ENCODE results near the gene EDNRA. TPM values are rescaled to one million over a fixed set of nuclear protein-coding genes. Genes with fewer than 3 reads are reported as not detected.

The EDNRA gene
- total and polyA plus RNA-seq, 2 of the 4 experiments (the other 2 are of a cell fraction): 3.8 to 6.5 TPM

- peaks cover 14 to 71% of the 10 kb centered on the region in 2 experiments; a peak in 3 of 4 replicates for H3K79me1 ChIP-seq (ENCODE audit: low read depth in 1 of 2, low read length in 2 of 2)
- no peak overlapping the region for H4K91ac ChIP-seq (ENCODE audit: insufficient read depth, low read depth, low read length)
- H2BK5ac ChIP-seq (ENCODE audit: low read depth, low read length, poor library complexity, severe bottlenecking): peak overlapping the region; percentile 3
- DNase-seq (peak; percentile 69), ATAC-seq (ENCODE audit: low read depth) (peak; percentile 52)
- H4K8ac ChIP-seq (ENCODE audit: low read depth in 2 of 2, low read length in 2 of 2): no peak overlapping the region
- intact Hi-C loops (cut with micrococcal nuclease) (no loop called here), dilution Hi-C loops (cut with HindIII; ENCODE audit: low sequenced_read_pairs, unreplicated experiment) (no loop called here), in situ Hi-C loops (cut with MboI; ENCODE audit: low sequenced_read_pairs) (no loop called here)
- H3K27me3 ChIP-seq (ENCODE audit: control insufficient read depth, insufficient read depth, low read length): no peaks in the 10 kb centered on the region
- peaks cover 9% of the 10 kb centered on the region for H3K4me1 ChIP-seq (ENCODE audit: control insufficient read depth, insufficient read depth, low read length)
- WGBS, 2 experiments (ENCODE audit: extremely low coverage in 2 of 2, insufficient read length in 1 of 2): no CpG with 5 or more reads among the region's 1 CpG
- no peak overlapping the region for H2AK5ac ChIP-seq (ENCODE audit: low read depth, low read length)
- H3K9me3 ChIP-seq (ENCODE audit: control insufficient read depth, insufficient read depth, low read length): no peaks in the 10 kb centered on the region
- peak overlapping the region; percentile 44; the same call in 1 of the 2 replicates for H2BK20ac ChIP-seq (ENCODE audit: low read depth, low read length)
- TF ChIP-seq MXI1 (IDR thresholded peaks at IDR 0.05; ENCODE audit: borderline replicate concordance, low read depth, low read length) (no peak), ELK1 (IDR thresholded peaks at IDR 0.05; ENCODE audit: borderline replicate concordance, low read depth, low read length) (no peak), CTCF (conservative IDR thresholded peaks at IDR 0.05; ENCODE audit: low read depth, low read length) (no peak), SMC3 (IDR thresholded peaks at IDR 0.05; ENCODE audit: low read depth, low read length) (no peak), MAFK (IDR thresholded peaks at IDR 0.05; ENCODE audit: low read depth, low read length) (no peak), CEBPB (IDR thresholded peaks at IDR 0.05; ENCODE audit: low read depth, low read length) (no peak), RCOR1 (IDR thresholded peaks at IDR 0.05; ENCODE audit: insufficient replicate concordance, low read length) (no peak), RAD21 (IDR thresholded peaks at IDR 0.05; ENCODE audit: low read length) (no peak), POLR2A (IDR thresholded peaks at IDR 0.05; ENCODE audit: low read depth, low read length) (no peak), FOS (IDR thresholded peaks at IDR 0.05; ENCODE audit: low read depth, low read length) (no peak), CHD1 (IDR thresholded peaks at IDR 0.05; ENCODE audit: low read depth, low read length) (no peak), NFE2L2 (IDR thresholded peaks at IDR 0.05; ENCODE audit: low read depth, low read length) (no peak), RFX5 (IDR thresholded peaks at IDR 0.05; ENCODE audit: low read depth, low read length) (no peak), BHLHE40 (IDR thresholded peaks at IDR 0.05; ENCODE audit: low read depth, low read length) (no peak), MAZ (IDR thresholded peaks at IDR 0.05; ENCODE audit: borderline replicate concordance, low read depth, low read length) (no peak), USF2 (IDR thresholded peaks at IDR 0.05; ENCODE audit: low read depth, low read length) (no peak)
- no peak overlapping the region for H3K27ac ChIP-seq (ENCODE audit: insufficient read depth, low read length)
- H4K20me1 ChIP-seq (ENCODE audit: insufficient read depth, low read length): peaks cover 2% of the 10 kb centered on the region; the same call in 1 of the 2 replicates
- H3K36me3 ChIP-seq (ENCODE audit: control insufficient read depth, insufficient read depth, low read length): peaks cover 3% of the 10 kb centered on the region; the same call in 1 of the 2 replicates
- H3K23ac ChIP-seq (ENCODE audit: low read depth, low read length): no peak overlapping the region
- no peak overlapping the region for H3K4me3 ChIP-seq (ENCODE audit: insufficient read depth, low read depth, low read length)
- peaks cover 16% of the 10 kb centered on the region for H3K9me1 ChIP-seq (ENCODE audit: insufficient read depth, low read length)
- H3K9ac ChIP-seq (ENCODE audit: low read depth, low read length): no peak overlapping the region
- no peak overlapping the region for H2BK15ac ChIP-seq (ENCODE audit: low read depth, low read length)
- H3K56ac ChIP-seq (ENCODE audit: extremely low read depth, insufficient read depth, low read length): no peak overlapping the region
- no peak overlapping the region for H2AK9ac ChIP-seq (replicated peaks; ENCODE audit: low read depth, low read length, poor library complexity)
- H4K5ac ChIP-seq (ENCODE audit: low read depth, low read length): no peak overlapping the region
- ChIA-PET POLR2A (ENCODE audit: unreplicated experiment) (no interaction called here), CTCF (no interaction called here)
- no peak overlapping the region for H2AFZ ChIP-seq (replicated peaks; ENCODE audit: low read length, poor library complexity)
- BruUV-seq (replicated peaks): no TSS peak
- H2BK120ac ChIP-seq (ENCODE audit: low read depth, low read length): no peak overlapping the region
- no peak overlapping the region for H3K4ac ChIP-seq (ENCODE audit: low read depth, low read length)
- H3K18ac ChIP-seq (ENCODE audit: low read depth, low read length): no peak overlapping the region
- peak overlapping the region; percentile 77; the same call in 1 of the 2 replicates for H3K14ac ChIP-seq (replicated peaks; ENCODE audit: low read depth, low read length)
- peak overlapping the region; percentile 10; the same call in 1 of the 2 replicates for H3K4me2 ChIP-seq (ENCODE audit: low read depth, low read length)
Observed at GRCh38 chr4:147488556-147488955, 7.7 kb downstream of the EDNRA start.

Data from IMR-90 (cell line).